ENCODE data around the gene GDF7.
A peak's percentile ranks its signal among the peaks of the same experiment; 100 is the strongest.

Gene GDF7

GRCh38 chr2:20633794-20634506, 33.0 kb upstream of the GDF7 start:
- DNase-seq (ENCODE audit: low read depth) = no peak
- TF ChIP-seq CTCF (IDR thresholded peaks at IDR 0.05; ENCODE audit: low read depth, low read length, missing control alignments) = no peak
- no peak overlapping the region for H3K4me3 ChIP-seq (ENCODE audit: low read depth, low read length)

GRCh38 chr2:20634507-20635112, 32.3 kb upstream of the GDF7 start:
- TF ChIP-seq CTCF (IDR thresholded peaks at IDR 0.05; ENCODE audit: low read depth, low read length, missing control alignments) = no peak
- DNase-seq (ENCODE audit: low read depth) = no peak

GRCh38 chr2:20635113-20635510, 31.8 kb upstream of the GDF7 start:
- H3K4me3 ChIP-seq (ENCODE audit: low read depth, low read length) = no peak overlapping the region
- TF ChIP-seq CTCF (IDR thresholded peaks at IDR 0.05; ENCODE audit: low read depth, low read length, missing control alignments) = no peak
- no peak for DNase-seq (ENCODE audit: low read depth)

More at GRCh38 chr2:20634507-20635112, 32.3 kb upstream of the GDF7 start:
- H3K4me3 ChIP-seq (ENCODE audit: low read depth, low read length) = no peak overlapping the region

DNA sequence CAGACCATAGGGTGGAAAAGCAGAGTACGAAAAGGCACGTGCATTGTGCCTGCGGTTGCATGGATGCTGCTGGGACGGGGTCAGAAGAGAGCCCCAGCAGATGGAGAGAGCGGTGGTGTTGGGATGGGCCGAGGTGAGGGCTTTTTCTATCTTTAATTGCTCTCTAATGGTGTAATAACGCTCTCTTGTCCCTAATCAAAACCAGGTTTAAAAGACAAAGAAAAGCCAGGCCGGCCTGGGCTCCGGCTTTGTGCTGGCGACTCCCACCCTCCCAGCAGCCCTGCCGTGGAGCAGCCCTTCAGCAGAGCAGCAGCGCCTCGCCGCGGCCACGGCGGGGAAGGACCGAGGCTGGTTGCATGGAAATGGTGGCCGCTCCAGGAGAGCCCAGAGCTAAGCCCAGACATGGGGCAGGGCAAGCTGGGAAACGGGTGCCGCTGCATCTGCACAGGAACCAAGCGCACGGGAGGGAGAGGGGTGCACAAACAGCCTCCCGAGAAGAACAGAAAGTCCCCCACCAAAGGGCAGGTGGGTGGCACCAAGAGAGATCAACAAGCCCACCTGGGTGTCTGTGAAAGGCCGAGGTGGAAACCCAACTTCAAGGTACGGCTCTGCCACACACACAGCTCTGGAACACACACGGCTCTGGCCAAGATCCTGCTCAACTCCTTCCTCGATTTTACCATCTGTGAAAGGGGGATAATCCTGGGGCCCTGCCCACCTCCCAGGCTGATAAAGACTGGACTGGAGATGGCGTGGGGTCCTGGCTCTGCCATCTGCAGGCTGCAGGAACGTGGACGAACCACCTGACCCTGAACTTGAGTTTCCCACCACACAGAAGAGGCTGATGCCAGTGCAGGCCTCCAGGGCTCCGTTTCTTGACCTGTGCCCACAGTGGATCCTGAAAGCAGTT, 31.0 kb upstream of the GDF7 start:
- H3K4me3 ChIP-seq (ENCODE audit: low read depth, low read length) = no peak overlapping the region
- TF ChIP-seq CTCF (IDR thresholded peaks at IDR 0.05; ENCODE audit: low read depth, low read length, missing control alignments) = peak; percentile 92
- DNase-seq (ENCODE audit: low read depth) = no peak

DNA sequence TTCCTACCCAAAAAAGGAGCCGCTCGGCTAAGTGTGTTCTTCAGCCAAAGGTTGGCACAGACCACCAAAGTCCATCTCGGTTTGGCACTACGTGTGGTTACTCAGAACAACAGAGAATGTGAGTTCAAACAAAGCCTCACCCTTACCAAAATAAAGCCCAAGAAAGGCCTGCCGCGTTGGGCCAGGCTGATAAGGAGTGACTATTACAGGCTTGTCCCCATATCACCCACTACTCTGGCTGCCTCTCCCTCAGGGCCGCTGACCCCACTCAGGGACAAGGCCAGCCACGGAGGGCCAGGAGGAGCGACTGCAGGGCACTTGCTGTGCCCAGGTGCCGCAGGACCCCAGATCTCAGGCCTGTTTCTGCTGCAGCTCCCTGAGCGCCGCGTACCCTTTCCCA, 29.8 kb upstream of the GDF7 start:
- no peak for DNase-seq (ENCODE audit: low read depth)
- no peak for TF ChIP-seq CTCF (IDR thresholded peaks at IDR 0.05; ENCODE audit: low read depth, low read length, missing control alignments)
- H3K4me3 ChIP-seq (ENCODE audit: low read depth, low read length) = no peak overlapping the region

DNA sequence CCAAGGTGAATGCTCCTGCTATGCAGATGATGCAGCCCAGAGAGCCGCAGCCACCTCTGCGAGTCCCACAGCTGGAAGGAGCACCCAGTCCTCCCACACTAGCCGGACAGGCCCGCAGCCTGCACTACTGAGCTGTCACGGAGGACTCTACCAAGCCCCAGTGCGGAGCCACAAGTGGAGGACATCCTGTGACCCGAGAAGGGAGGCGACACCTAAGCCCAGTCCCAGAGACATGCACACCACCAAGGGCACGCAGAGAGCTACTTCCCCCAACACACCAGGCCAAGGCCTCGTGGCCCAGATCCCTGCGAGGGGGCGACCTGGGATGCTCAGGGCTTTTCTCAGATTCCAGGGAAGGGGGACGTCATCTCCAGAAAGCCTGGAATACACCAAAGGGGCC, 28.9 kb upstream of the GDF7 start:
- TF ChIP-seq CTCF (IDR thresholded peaks at IDR 0.05; ENCODE audit: low read depth, low read length, missing control alignments) = no peak
- DNase-seq (ENCODE audit: low read depth) = no peak
- H3K4me3 ChIP-seq (ENCODE audit: low read depth, low read length) = no peak overlapping the region

All from GM12864 (cell line).